Measurements from ENCODE around the gene NOVA1. TPM values are rescaled to one million over a fixed set of nuclear protein-coding genes. Genes with fewer than 3 reads are reported as not detected.

NOVA1 gene
- polyA plus RNA-seq, 1 donor: 11.6 TPM

DNA sequence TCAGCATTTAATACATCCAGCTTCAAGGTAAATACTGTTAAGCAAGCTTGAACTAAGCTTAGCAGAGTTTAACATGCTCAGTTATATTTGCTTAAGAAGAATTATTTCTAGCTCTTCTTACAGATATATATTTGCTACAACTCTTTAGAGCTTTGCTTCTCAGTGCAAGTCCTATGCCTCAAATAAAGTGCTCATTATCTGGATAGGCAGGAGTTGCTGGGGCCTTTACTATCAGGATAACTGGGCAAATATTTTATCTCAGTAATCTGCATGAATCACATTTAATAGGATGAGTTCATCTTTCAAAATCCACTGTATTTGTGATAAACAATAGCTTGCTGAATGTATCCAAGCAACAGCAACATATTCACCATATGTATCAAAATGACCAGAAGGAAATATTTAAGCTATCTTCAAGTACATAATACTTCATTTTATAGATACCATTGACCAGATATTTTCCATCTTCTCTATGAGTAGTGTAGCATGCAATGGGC is 187.6 kb downstream of the NOVA1 start:
- Histone ChIP-seq H3K4me3 (ENCODE audit: low read length) (no peak overlapping the region), H3K4me1 (ENCODE audit: control insufficient read depth, insufficient read depth, low read length) (no peaks in the 10 kb centered on the region), H3K27me3 (ENCODE audit: control insufficient read depth, insufficient read depth, low read length) (no peaks in the 10 kb centered on the region), H3K9me3 (ENCODE audit: control insufficient read depth, low read depth, low read length) (no peaks in the 10 kb centered on the region), H3K36me3 (ENCODE audit: control insufficient read depth, insufficient read depth, low read length) (no peaks in the 10 kb centered on the region), H3K27ac (ENCODE audit: low read length) (no peak overlapping the region)
- DNase-seq: no peak

GRCh38 chr14:26404927-26405326 is 192.9 kb downstream of the NOVA1 start:
- no peak overlapping the region for H3K4me3 ChIP-seq (ENCODE audit: low read length)
- no CpG with 5 or more reads among the region's 7 CpGs for WGBS (ENCODE audit: insufficient coverage, low lambda C conversion rate)
- H3K27ac ChIP-seq (ENCODE audit: low read length): no peak overlapping the region
- H3K36me3 ChIP-seq (ENCODE audit: control insufficient read depth, insufficient read depth, low read length): no peaks in the 10 kb centered on the region
- H3K27me3 ChIP-seq (ENCODE audit: control insufficient read depth, insufficient read depth, low read length): no peaks in the 10 kb centered on the region
- DNase-seq: no peak
- H3K4me1 ChIP-seq (ENCODE audit: control insufficient read depth, insufficient read depth, low read length): peaks cover 4% of the 10 kb centered on the region
- H3K9me3 ChIP-seq (ENCODE audit: control insufficient read depth, low read depth, low read length): no peaks in the 10 kb centered on the region

- H3K9me3 ChIP-seq (ENCODE audit: control insufficient read depth, low read depth, low read length): no peaks in the 10 kb centered on the region
- no peaks in the 10 kb centered on the region for H3K27me3 ChIP-seq (ENCODE audit: control insufficient read depth, insufficient read depth, low read length)
- no peak overlapping the region for H3K4me3 ChIP-seq (ENCODE audit: low read length)
- peaks cover 4% of the 10 kb centered on the region for H3K4me1 ChIP-seq (ENCODE audit: control insufficient read depth, insufficient read depth, low read length)
- H3K27ac ChIP-seq (ENCODE audit: low read length): no peak overlapping the region
- H3K36me3 ChIP-seq (ENCODE audit: control insufficient read depth, insufficient read depth, low read length): no peaks in the 10 kb centered on the region
- WGBS (ENCODE audit: insufficient coverage, low lambda C conversion rate): 60% methylated on average over 1 of the region's 3 CpGs
- DNase-seq: no peak
Measured at GRCh38 chr14:26403760-26404159, 194.1 kb downstream of the NOVA1 start.

DNA sequence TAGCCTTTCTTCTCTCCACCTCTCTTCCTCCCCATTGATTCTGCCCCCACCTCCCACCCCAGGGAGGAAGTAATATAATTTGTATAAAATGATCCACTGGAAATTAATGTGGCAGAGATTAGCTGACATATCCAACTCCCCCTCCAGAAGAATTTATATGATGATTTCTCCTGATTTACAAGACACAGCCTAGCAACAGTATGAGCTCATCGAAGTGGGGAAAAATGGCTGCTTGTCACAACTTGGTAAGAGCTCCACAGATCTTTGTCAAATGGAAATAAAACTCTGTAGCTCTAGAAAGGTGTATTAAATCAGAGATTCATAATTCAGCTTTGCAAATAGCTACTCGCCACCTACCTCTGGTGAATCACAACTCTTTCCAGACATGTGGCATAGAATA is 195.7 kb downstream of the NOVA1 start:
- no CpG with 5 or more reads among the region's 2 CpGs for WGBS (ENCODE audit: insufficient coverage, low lambda C conversion rate)
- Histone ChIP-seq H3K4me3 (ENCODE audit: low read length) (no peak overlapping the region), H3K9me3 (ENCODE audit: control insufficient read depth, low read depth, low read length) (no peaks in the 10 kb centered on the region), H3K27ac (ENCODE audit: low read length) (peak overlapping the region; percentile 2), H3K36me3 (ENCODE audit: control insufficient read depth, insufficient read depth, low read length) (no peaks in the 10 kb centered on the region), H3K27me3 (ENCODE audit: control insufficient read depth, insufficient read depth, low read length) (no peaks in the 10 kb centered on the region), H3K4me1 (ENCODE audit: control insufficient read depth, insufficient read depth, low read length) (peaks cover 4% of the 10 kb centered on the region)
- no peak for DNase-seq

GRCh38 chr14:26401179-26401968 is 196.5 kb downstream of the NOVA1 start:
- Histone ChIP-seq H3K9me3 (ENCODE audit: control insufficient read depth, low read depth, low read length) (no peaks in the 10 kb centered on the region), H3K27ac (ENCODE audit: low read length) (peak overlapping the region; percentile 2), H3K27me3 (ENCODE audit: control insufficient read depth, insufficient read depth, low read length) (no peaks in the 10 kb centered on the region), H3K4me3 (ENCODE audit: low read length) (no peak overlapping the region), H3K36me3 (ENCODE audit: control insufficient read depth, insufficient read depth, low read length) (no peaks in the 10 kb centered on the region), H3K4me1 (ENCODE audit: control insufficient read depth, insufficient read depth, low read length) (peaks cover 4% of the 10 kb centered on the region)
- no CpG with 5 or more reads among the region's 11 CpGs for WGBS (ENCODE audit: insufficient coverage, low lambda C conversion rate)
- DNase-seq: peak; percentile 85 to 89

DNA sequence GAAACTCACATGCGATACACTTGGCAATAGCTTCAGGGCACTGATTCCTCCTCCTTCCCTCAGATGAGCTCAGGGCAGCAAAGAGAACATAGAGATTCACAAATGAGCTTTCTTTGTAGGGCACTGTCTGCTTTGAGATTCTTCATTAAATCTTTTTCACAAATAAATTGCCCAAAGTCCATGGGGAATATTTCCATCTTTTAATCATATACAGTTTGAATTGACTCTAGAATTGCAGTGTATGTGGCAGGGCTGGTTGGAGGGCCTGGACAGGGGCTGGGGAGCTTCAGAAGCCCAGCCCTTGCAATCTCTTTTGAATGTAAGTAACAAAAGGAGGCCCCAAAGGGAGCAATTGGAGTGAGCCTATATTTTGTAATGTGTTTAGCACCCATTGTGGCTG is 197.5 kb downstream of the NOVA1 start:
- WGBS (ENCODE audit: insufficient coverage, low lambda C conversion rate): no CpG with 5 or more reads among the region's 1 CpG
- no peak overlapping the region for H3K4me3 ChIP-seq (ENCODE audit: low read length)
- no peaks in the 10 kb centered on the region for H3K36me3 ChIP-seq (ENCODE audit: control insufficient read depth, insufficient read depth, low read length)

GRCh38 chr14:26398616-26399015 is 199.2 kb downstream of the NOVA1 start:
- Histone ChIP-seq H3K4me3 (ENCODE audit: low read length) (no peak overlapping the region), H3K27me3 (ENCODE audit: control insufficient read depth, insufficient read depth, low read length) (no peaks in the 10 kb centered on the region)
- DNase-seq: no peak

More for the DNA sequence above, 197.5 kb downstream of the NOVA1 start:
- peaks cover 4% of the 10 kb centered on the region for H3K4me1 ChIP-seq (ENCODE audit: control insufficient read depth, insufficient read depth, low read length)
- DNase-seq: no peak
- no peak overlapping the region for H3K27ac ChIP-seq (ENCODE audit: low read length)
- no peaks in the 10 kb centered on the region for H3K27me3 ChIP-seq (ENCODE audit: control insufficient read depth, insufficient read depth, low read length)
- H3K9me3 ChIP-seq (ENCODE audit: control insufficient read depth, low read depth, low read length): no peaks in the 10 kb centered on the region

More at GRCh38 chr14:26398616-26399015, 199.2 kb downstream of the NOVA1 start:
- Histone ChIP-seq H3K9me3 (ENCODE audit: control insufficient read depth, low read depth, low read length) (no peaks in the 10 kb centered on the region), H3K4me1 (ENCODE audit: control insufficient read depth, insufficient read depth, low read length) (peaks cover 10% of the 10 kb centered on the region), H3K27ac (ENCODE audit: low read length) (no peak overlapping the region), H3K36me3 (ENCODE audit: control insufficient read depth, insufficient read depth, low read length) (no peaks in the 10 kb centered on the region)

Measured in large intestine (tissue), 3 donors.